HuH-7.5 (cell line): ENCODE measurements around the gene OPCML.

Experiments
- DNase-seq: peaks from one replicate; pipeline ENCODE4 v3.0.0; 2011; ENCODE audit warnings: low spot score

The OPCML gene

GRCh38 chr11:133408936-133409335, 123.4 kb downstream of the OPCML start:
- no peak for DNase-seq

GRCh38 chr11:133408402-133408801, 123.9 kb downstream of the OPCML start:
- no peak for DNase-seq

- DNase-seq: no peak
Observed at GRCh38 chr11:133406489-133406888, 125.8 kb downstream of the OPCML start.

GRCh38 chr11:133403900-133404299, 128.4 kb downstream of the OPCML start:
- DNase-seq: no peak

GRCh38 chr11:133402551-133402950, 129.8 kb downstream of the OPCML start:
- no peak for DNase-seq

- DNase-seq: no peak
Observed at GRCh38 chr11:133399855-133400625, 132.3 kb downstream of the OPCML start.

GRCh38 chr11:133399294-133399693, 133.0 kb downstream of the OPCML start:
- DNase-seq: no peak

- DNase-seq: no peak
Observed at GRCh38 chr11:133390803-133391202, 141.5 kb downstream of the OPCML start.

- DNase-seq: no peak
Observed at GRCh38 chr11:133388975-133389568, 143.2 kb downstream of the OPCML start.

- DNase-seq: no peak
Observed at GRCh38 chr11:133388260-133388659, 144.0 kb downstream of the OPCML start.

- DNase-seq: no peak
Observed at GRCh38 chr11:133386852-133387251, 145.4 kb downstream of the OPCML start.

GRCh38 chr11:133386262-133386661, 146.0 kb downstream of the OPCML start:
- DNase-seq: no peak

- no peak for DNase-seq
Observed at GRCh38 chr11:133385781-133386180, 146.5 kb downstream of the OPCML start.

GRCh38 chr11:133384731-133385130, 147.6 kb downstream of the OPCML start:
- DNase-seq: no peak

GRCh38 chr11:133383689-133384088, 148.6 kb downstream of the OPCML start:
- no peak for DNase-seq

- DNase-seq: no peak
Observed at GRCh38 chr11:133383201-133383600, 149.1 kb downstream of the OPCML start.

GRCh38 chr11:133382131-133382812, 150.0 kb downstream of the OPCML start:
- no peak for DNase-seq

- DNase-seq: no peak
Observed at GRCh38 chr11:133381761-133382130, 150.6 kb downstream of the OPCML start.

GRCh38 chr11:133366147-133366546, 166.2 kb downstream of the OPCML start:
- DNase-seq: no peak

- no peak for DNase-seq
Observed at GRCh38 chr11:133362916-133363315, 169.4 kb downstream of the OPCML start.

GRCh38 chr11:133362156-133362555, 170.1 kb downstream of the OPCML start:
- no peak for DNase-seq

- no peak for DNase-seq
Observed at GRCh38 chr11:133361689-133361994, 170.7 kb downstream of the OPCML start.

- no peak for DNase-seq
Observed at GRCh38 chr11:133360860-133361688, 171.2 kb downstream of the OPCML start.
